Liver (tissue), 9 donors: ENCODE results near the gene PDZD8. TPM values are rescaled to one million over a fixed set of nuclear protein-coding genes. Genes with fewer than 3 reads are reported as not detected.

Experiments
- DNase-seq: peaks from one replicate; pipeline ENCODE4 v3.0.0-alpha.2; 2017; ENCODE audit warnings: low spot score
- H3K27ac ChIP-seq, 2 donors: one replicate each; pipeline ENCODE4 v1.7.0; 2013; ENCODE audit warnings: inconsistent platforms in 2 of 2, low read length in 2 of 2, control low read depth in 1 of 2, low read depth in 1 of 2, mild to moderate bottlenecking in 1 of 2
- H3K27me3 ChIP-seq, 4 donors: one replicate each; pipeline versions ENCODE4 v1.6.1 to v1.7.0; 2013; ENCODE audit warnings: low read length in 3 of 4, inconsistent platforms in 1 of 4, mild to moderate bottlenecking in 1 of 4, moderate library complexity in 1 of 4; ENCODE audit not compliant: control insufficient read depth in 4 of 4, insufficient read depth in 4 of 4
- H3K36me3 ChIP-seq, 4 donors: one replicate each; pipeline versions ENCODE4 v1.6.1 to v1.7.0; 2013; ENCODE audit warnings: low read length in 3 of 4, mild to moderate bottlenecking in 3 of 4, low read depth in 1 of 4, moderate library complexity in 1 of 4; ENCODE audit not compliant: control insufficient read depth in 4 of 4, insufficient read depth in 3 of 4
- H3K4me1 ChIP-seq, 4 donors: one replicate each; pipeline versions ENCODE4 v1.6.1 to v1.7.0; 2013; ENCODE audit warnings: low read length in 3 of 4, mild to moderate bottlenecking in 3 of 4, moderate library complexity in 1 of 4; ENCODE audit not compliant: control insufficient read depth in 4 of 4, insufficient read depth in 4 of 4
- H3K4me3 ChIP-seq, 3 donors: one replicate each; pipeline versions ENCODE4 v1.6.1 to v1.7.0; 2013; ENCODE audit warnings: low read length in 3 of 3, control low read depth in 1 of 3, low read depth in 1 of 3, mild to moderate bottlenecking in 1 of 3
- H3K9ac ChIP-seq, 2 donors: one replicate each; pipeline ENCODE4 v1.7.0; 2013; ENCODE audit warnings: low read length in 2 of 2, mild to moderate bottlenecking in 2 of 2, moderate library complexity in 2 of 2, control low read depth in 1 of 2, low read depth in 1 of 2
- H3K9me3 ChIP-seq, 4 donors: one replicate each; pipeline versions ENCODE4 v1.6.1 to v1.7.0; 2013; ENCODE audit warnings: low read length in 3 of 4; ENCODE audit not compliant: control insufficient read depth in 4 of 4
- EGR1 ChIP-seq, 2 donors: IDR thresholded peaks; 2 replicates each; pipeline ENCODE4 v1.6.1; 2016 to 2018; ENCODE audit warnings: antibody characterized with exemption in 2 of 2, low read depth in 2 of 2
- FOXA1 ChIP-seq: IDR thresholded peaks from 2 replicates; pipeline ENCODE4 v1.6.1; 2016; ENCODE audit warnings: antibody characterized with exemption
- FOXA2 ChIP-seq: IDR thresholded peaks from 2 replicates; pipeline ENCODE4 v1.6.1; 2016; ENCODE audit warnings: antibody characterized with exemption
- GABPA ChIP-seq, 2 donors: IDR thresholded peaks in 1 of 2; conservative IDR thresholded peaks in 1 of 2; 2 replicates each; pipeline ENCODE4 v1.6.1; 2016; ENCODE audit warnings: antibody characterized with exemption in 2 of 2, mild to moderate bottlenecking in 1 of 2, moderate library complexity in 1 of 2
- HNF4A ChIP-seq, 2 donors: conservative IDR thresholded peaks; 2 replicates each; pipeline ENCODE4 v1.6.1; 2016; ENCODE audit warnings: antibody characterized with exemption in 2 of 2, mild to moderate bottlenecking in 2 of 2
- HNF4G ChIP-seq: IDR thresholded peaks from 2 replicates; pipeline ENCODE4 v1.6.1; 2016; ENCODE audit warnings: antibody characterized with exemption
- JUND ChIP-seq, 2 donors: IDR thresholded peaks; 2 replicates each; pipeline ENCODE4 v1.6.1; 2016; ENCODE audit warnings: antibody characterized with exemption in 2 of 2
- NR2F2 ChIP-seq: IDR thresholded peaks from 2 replicates; pipeline ENCODE4 v1.6.1; 2016; ENCODE audit warnings: antibody characterized with exemption
- RAD21 ChIP-seq, 2 donors: IDR thresholded peaks; 2 replicates each; pipeline ENCODE4 v1.6.1; 2016; ENCODE audit warnings: antibody characterized with exemption in 2 of 2, mild to moderate bottlenecking in 2 of 2
- RXRA ChIP-seq, 2 donors: IDR thresholded peaks; 2 replicates each; pipeline ENCODE4 v1.6.1; 2017 to 2018; ENCODE audit warnings: antibody characterized with exemption in 2 of 2, mild to moderate bottlenecking in 1 of 2
- SP1 ChIP-seq: IDR thresholded peaks from 2 replicates; pipeline ENCODE4 v1.6.1; 2018; ENCODE audit warnings: antibody characterized with exemption, mild to moderate bottlenecking
- TAF1 ChIP-seq: conservative IDR thresholded peaks from 2 replicates; pipeline ENCODE4 v1.6.1; 2016; ENCODE audit warnings: antibody characterized with exemption, mild to moderate bottlenecking
- YY1 ChIP-seq: IDR thresholded peaks from 2 replicates; pipeline ENCODE4 v1.6.1; 2016; ENCODE audit warnings: antibody characterized with exemption, mild to moderate bottlenecking
- WGBS: extraction: QIAGEN DNeasy Blood & Tissue Kit; methylation state at CpG from one replicate; pipeline ENCODE4 v1.1.7; 2013; 5-methylcytosine and 5-hydroxymethylcytosine counted together
- polyA plus RNA-seq, 2 donors: library from polyadenylated mRNA; stranded (reverse) in 1 of 2; unstranded in 1 of 2; fragments of 200-250 nt in 1 of 2; fragments of >200 nt in 1 of 2; fragmentation: Nextera tagmentation in 1 of 2; extraction: Ambion mirVana in 1 of 2; gene quantifications; one replicate each; pipeline versions ENCODE4 v1.2.1 to v1.2.3, GENCODE V29; 2013 to 2015
- total RNA-seq, 2 donors: library from RNA; depleted of rRNA; stranded (reverse); fragments of >200 nt; gene quantifications; one replicate each; pipeline ENCODE4 v1.2.3, GENCODE V29; 2014
- TF ChIP-seq, protein P1 (sequence below): fragments of 150-350 bp; IDR thresholded peaks from 2 replicates; pipeline ENCODE4 v1.5.1; 2017; ENCODE audit warnings: improper control_type of control experiment, low read depth, low read length; ENCODE audit not compliant: missing input control
- TF ChIP-seq, protein P2 (sequence below): IDR thresholded peaks from 2 replicates; pipeline ENCODE4 v1.6.1; 2016; ENCODE audit warnings: antibody characterized with exemption, mild to moderate bottlenecking
- TF ChIP-seq, protein P3 (sequence below): IDR thresholded peaks from 2 replicates; pipeline ENCODE4 v1.6.1; 2016; ENCODE audit warnings: antibody characterized with exemption
- TF ChIP-seq, protein P4 (sequence below): IDR thresholded peaks from 2 replicates; pipeline ENCODE4 v1.6.1; 2016; ENCODE audit warnings: antibody characterized with exemption
- donor health status: healthy.
- donor health status: healthy.
- donor health status: healthy.
- donor health status: healthy.
- donor health status: healthy.

Gene PDZD8
- total and polyA plus RNA-seq, 4 donors: 9.3 to 38.9 (median 15.1) TPM

GRCh38 chr10:117419159-117419558, 43.9 kb upstream of the PDZD8 start (continued):
- TF ChIP-seq, protein P1, sequence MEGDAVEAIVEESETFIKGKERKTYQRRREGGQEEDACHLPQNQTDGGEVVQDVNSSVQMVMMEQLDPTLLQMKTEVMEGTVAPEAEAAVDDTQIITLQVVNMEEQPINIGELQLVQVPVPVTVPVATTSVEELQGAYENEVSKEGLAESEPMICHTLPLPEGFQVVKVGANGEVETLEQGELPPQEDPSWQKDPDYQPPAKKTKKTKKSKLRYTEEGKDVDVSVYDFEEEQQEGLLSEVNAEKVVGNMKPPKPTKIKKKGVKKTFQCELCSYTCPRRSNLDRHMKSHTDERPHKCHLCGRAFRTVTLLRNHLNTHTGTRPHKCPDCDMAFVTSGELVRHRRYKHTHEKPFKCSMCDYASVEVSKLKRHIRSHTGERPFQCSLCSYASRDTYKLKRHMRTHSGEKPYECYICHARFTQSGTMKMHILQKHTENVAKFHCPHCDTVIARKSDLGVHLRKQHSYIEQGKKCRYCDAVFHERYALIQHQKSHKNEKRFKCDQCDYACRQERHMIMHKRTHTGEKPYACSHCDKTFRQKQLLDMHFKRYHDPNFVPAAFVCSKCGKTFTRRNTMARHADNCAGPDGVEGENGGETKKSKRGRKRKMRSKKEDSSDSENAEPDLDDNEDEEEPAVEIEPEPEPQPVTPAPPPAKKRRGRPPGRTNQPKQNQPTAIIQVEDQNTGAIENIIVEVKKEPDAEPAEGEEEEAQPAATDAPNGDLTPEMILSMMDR: no peak

- no peak overlapping the region for H3K4me3 ChIP-seq
- H3K9me3 ChIP-seq: peaks cover 0 to 6% (median 0%) of the 10 kb centered on the region in 4 donors
- no peaks in the 10 kb centered on the region for H3K36me3 ChIP-seq
- TF ChIP-seq EGR1 (IDR thresholded peaks at IDR 0.05; ENCODE audit: low read depth in 2 of 2) (no peak), NR2F2 (no peak), GABPA (IDR thresholded peaks at IDR 0.05 in 1 of 2, conservative IDR thresholded peaks at IDR 0.05 in 1 of 2) (no peak), HNF4A (conservative IDR thresholded peaks at IDR 0.05) (no peak), RXRA (IDR thresholded peaks at IDR 0.05) (no peak), YY1 (no peak), HNF4G (no peak), TAF1 (no peak), SP1 (no peak)
- TF ChIP-seq, protein P1: no peak
- TF ChIP-seq, protein P2, sequence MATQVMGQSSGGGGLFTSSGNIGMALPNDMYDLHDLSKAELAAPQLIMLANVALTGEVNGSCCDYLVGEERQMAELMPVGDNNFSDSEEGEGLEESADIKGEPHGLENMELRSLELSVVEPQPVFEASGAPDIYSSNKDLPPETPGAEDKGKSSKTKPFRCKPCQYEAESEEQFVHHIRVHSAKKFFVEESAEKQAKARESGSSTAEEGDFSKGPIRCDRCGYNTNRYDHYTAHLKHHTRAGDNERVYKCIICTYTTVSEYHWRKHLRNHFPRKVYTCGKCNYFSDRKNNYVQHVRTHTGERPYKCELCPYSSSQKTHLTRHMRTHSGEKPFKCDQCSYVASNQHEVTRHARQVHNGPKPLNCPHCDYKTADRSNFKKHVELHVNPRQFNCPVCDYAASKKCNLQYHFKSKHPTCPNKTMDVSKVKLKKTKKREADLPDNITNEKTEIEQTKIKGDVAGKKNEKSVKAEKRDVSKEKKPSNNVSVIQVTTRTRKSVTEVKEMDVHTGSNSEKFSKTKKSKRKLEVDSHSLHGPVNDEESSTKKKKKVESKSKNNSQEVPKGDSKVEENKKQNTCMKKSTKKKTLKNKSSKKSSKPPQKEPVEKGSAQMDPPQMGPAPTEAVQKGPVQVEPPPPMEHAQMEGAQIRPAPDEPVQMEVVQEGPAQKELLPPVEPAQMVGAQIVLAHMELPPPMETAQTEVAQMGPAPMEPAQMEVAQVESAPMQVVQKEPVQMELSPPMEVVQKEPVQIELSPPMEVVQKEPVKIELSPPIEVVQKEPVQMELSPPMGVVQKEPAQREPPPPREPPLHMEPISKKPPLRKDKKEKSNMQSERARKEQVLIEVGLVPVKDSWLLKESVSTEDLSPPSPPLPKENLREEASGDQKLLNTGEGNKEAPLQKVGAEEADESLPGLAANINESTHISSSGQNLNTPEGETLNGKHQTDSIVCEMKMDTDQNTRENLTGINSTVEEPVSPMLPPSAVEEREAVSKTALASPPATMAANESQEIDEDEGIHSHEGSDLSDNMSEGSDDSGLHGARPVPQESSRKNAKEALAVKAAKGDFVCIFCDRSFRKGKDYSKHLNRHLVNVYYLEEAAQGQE: no peak
- TF ChIP-seq, protein P3, sequence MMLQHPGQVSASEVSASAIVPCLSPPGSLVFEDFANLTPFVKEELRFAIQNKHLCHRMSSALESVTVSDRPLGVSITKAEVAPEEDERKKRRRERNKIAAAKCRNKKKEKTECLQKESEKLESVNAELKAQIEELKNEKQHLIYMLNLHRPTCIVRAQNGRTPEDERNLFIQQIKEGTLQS: no peak
- H3K27me3 ChIP-seq: no peaks in the 10 kb centered on the region
- no peak for DNase-seq
- H3K4me1 ChIP-seq: peaks cover 1 to 17% (median 10%) of the 10 kb centered on the region in 4 donors
- no peak overlapping the region for H3K9ac ChIP-seq
- WGBS: 72% methylated on average over 4 of the region's 4 CpGs
- H3K27ac ChIP-seq: no peak overlapping the region
These were observed 42.9 kb upstream of the PDZD8 start for GRCh38 chr10:117418121-117418520.

GRCh38 chr10:117417196-117417595, 42.0 kb upstream of the PDZD8 start:
- Histone ChIP-seq H3K9ac (no peak overlapping the region), H3K4me3 (no peak overlapping the region), H3K27ac (no peak overlapping the region), H3K4me1 (peaks cover 1 to 19% (median 12%) of the 10 kb centered on the region in 4 donors), H3K27me3 (no peaks in the 10 kb centered on the region), H3K9me3 (peaks cover 0 to 6% (median 0%) of the 10 kb centered on the region in 4 donors), H3K36me3 (no peaks in the 10 kb centered on the region)
- WGBS: 75% methylated on average over 3 of the region's 3 CpGs
- no peak for DNase-seq
- no peak for TF ChIP-seq RAD21 (IDR thresholded peaks at IDR 0.05)
- no peak for TF ChIP-seq SP1
- TF ChIP-seq FOXA1: no peak
- TF ChIP-seq FOXA2: no peak
- no peak for TF ChIP-seq YY1
- no peak for TF ChIP-seq GABPA (IDR thresholded peaks at IDR 0.05 in 1 of 2, conservative IDR thresholded peaks at IDR 0.05 in 1 of 2)
- no peak for TF ChIP-seq HNF4G
- TF ChIP-seq HNF4A (conservative IDR thresholded peaks at IDR 0.05): no peak
- TF ChIP-seq, protein P2: no peak
- no peak for TF ChIP-seq JUND (IDR thresholded peaks at IDR 0.05)
- TF ChIP-seq, protein P4, sequence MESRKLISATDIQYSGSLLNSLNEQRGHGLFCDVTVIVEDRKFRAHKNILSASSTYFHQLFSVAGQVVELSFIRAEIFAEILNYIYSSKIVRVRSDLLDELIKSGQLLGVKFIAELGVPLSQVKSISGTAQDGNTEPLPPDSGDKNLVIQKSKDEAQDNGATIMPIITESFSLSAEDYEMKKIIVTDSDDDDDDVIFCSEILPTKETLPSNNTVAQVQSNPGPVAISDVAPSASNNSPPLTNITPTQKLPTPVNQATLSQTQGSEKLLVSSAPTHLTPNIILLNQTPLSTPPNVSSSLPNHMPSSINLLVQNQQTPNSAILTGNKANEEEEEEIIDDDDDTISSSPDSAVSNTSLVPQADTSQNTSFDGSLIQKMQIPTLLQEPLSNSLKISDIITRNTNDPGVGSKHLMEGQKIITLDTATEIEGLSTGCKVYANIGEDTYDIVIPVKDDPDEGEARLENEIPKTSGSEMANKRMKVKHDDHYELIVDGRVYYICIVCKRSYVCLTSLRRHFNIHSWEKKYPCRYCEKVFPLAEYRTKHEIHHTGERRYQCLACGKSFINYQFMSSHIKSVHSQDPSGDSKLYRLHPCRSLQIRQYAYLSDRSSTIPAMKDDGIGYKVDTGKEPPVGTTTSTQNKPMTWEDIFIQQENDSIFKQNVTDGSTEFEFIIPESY: no peak
